Naive thymus-derived CD8-positive, alpha-beta T cell (primary cell): ENCODE measurements around the gene LYL1. TPM values are rescaled to one million over a fixed set of nuclear protein-coding genes. Genes with fewer than 3 reads are reported as not detected.
A peak's percentile ranks its signal among the peaks of the same experiment; 100 is the strongest.

Experiments
- ATAC-seq, 2 donors: fragments of 150-1000 bp; cut with Tn5 transposase in 1 of 2; sonication (Bioruptor Pico), chemical (Tn5 transposase) in 1 of 2; 1 replicate in 1 of 2; 2 replicates in 1 of 2; pipeline ENCODE4 v1.10.0; 2021; ENCODE audit warnings: mild to moderate bottlenecking in 2 of 2, moderate library complexity in 2 of 2
- POLR2A ChIA-PET: fragments of 350-600 bp; sonication (Branson Sonifier 250); formaldehyde crosslinking; loops from one replicate; lab custom pipeline; 2021; ENCODE audit warnings: antibody characterized with exemption; lab: Charles Lee
- DNase-seq, 10 donors: peaks; one replicate each; pipeline versions ENCODE4 v3.0.0 to v3.0.0-alpha.2; 2020 to 2022
- H3K27ac Mint-ChIP-seq, 10 donors: one replicate each; pipeline ENCODE4 v1.8.0; 2020 to 2022; ENCODE audit warnings: mild to moderate bottlenecking in 10 of 10, mixed read lengths in 10 of 10, moderate library complexity in 4 of 10, inconsistent platforms in 1 of 10
- H3K27me3 Mint-ChIP-seq, 5 donors: one replicate each; pipeline ENCODE4 v1.8.0; 2021 to 2022; ENCODE audit warnings: mixed read lengths in 5 of 5
- H3K36me3 Mint-ChIP-seq, 3 donors: one replicate each; pipeline ENCODE4 v1.8.0; 2020 to 2022; ENCODE audit warnings: mixed read lengths in 3 of 3, mild to moderate bottlenecking in 2 of 3, inconsistent platforms in 1 of 3
- H3K4me1 Mint-ChIP-seq, 4 donors: one replicate each; pipeline ENCODE4 v1.8.0; 2021 to 2022; ENCODE audit warnings: mixed read lengths in 4 of 4
- H3K4me3 Mint-ChIP-seq, 10 donors: one replicate each; pipeline ENCODE4 v1.8.0; 2020 to 2022; ENCODE audit warnings: mild to moderate bottlenecking in 10 of 10, mixed read lengths in 10 of 10, moderate library complexity in 6 of 10, inconsistent platforms in 1 of 10
- H3K9me3 Mint-ChIP-seq, 9 donors: one replicate each; pipeline ENCODE4 v1.8.0; 2020 to 2022; ENCODE audit warnings: mixed read lengths in 9 of 9, mild to moderate bottlenecking in 3 of 9, inconsistent platforms in 1 of 9, moderate library complexity in 1 of 9
- polyA plus RNA-seq, 3 donors: library from polyadenylated mRNA; unstranded; fragments of 300-500 nt; fragmentation: Illumina TruSeq; gene quantifications; one replicate each; pipeline ENCODE4 v1.2.3, GENCODE V29; 2021
- total RNA-seq, 8 experiments: library from RNA in 2 of 8; stranded (reverse) in 2 of 8; gene quantifications; one replicate each; pipeline ENCODE4 v1.2.3 and lab custom pipeline; 2021 to 2026

The LYL1 gene
- total and polyA plus RNA-seq, 5 experiments from 2014 or later: 0.37 to 7.9 (median 2.6) TPM

DNA sequence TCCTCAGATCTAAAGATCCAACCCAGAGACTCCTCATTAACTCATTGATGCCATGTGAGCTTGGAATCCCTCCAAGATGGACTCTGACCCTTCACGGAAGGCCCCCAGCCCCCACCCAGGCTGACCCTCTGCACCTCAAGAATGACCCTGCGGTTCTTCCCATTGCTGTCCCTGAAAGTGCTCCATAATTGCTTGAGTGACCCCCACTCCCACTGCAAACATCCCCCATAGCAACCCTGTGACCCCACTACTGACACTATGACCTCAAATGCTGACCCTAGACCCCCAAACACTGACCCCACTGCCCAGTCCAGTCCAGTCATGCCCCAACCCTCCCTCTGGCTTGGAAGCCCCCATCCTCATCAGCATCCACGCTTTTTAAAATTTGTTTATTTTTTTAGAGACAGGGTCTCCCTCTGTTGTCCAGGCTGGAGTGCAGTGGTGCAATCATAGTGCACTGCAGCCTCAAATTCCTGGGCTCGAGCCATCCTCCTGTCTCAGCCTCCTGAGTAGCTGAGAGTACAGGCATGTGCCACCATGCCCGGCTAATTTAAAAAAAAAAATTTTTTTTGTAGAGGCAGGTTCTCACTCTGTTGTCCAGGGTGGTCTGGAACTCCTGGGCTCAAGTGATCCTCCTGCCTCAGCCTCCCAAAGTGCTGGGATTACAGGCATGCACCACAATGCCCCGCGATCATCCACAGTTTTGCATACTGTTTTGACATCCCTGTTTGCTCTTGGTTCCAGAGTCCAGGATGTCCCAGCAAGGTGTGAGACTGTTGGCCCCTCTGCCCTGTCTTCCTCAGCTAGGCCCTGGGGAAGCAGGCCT is 855 bp downstream of the LYL1 start:
- Mint-ChIP-seq H3K36me3 (peaks cover 0 to 2% (median 0%) of the 10 kb centered on the region in 3 donors), H3K27ac (peak overlapping the region in 9 of 10 donors; percentile 11 to 89 (median 71)), H3K27me3 (peaks cover 0 to 13% (median 4%) of the 10 kb centered on the region in 5 donors), H3K4me3 (peak overlapping the region; percentile 63 to 91 (median 70)), H3K9me3 (no peaks in the 10 kb centered on the region), H3K4me1 (peaks cover 21 to 68% (median 58%) of the 10 kb centered on the region in 4 donors)
- no peak for ATAC-seq
- DNase-seq: no peak
- POLR2A ChIA-PET: interaction anchor here (0.6 to 5.8 kb wide), 4 partner anchors 16 to 202 kb away, joined by 3 to 67 read pairs (median 25); partner anchors contain the start of genes NACC1 and TRMT1

DNA sequence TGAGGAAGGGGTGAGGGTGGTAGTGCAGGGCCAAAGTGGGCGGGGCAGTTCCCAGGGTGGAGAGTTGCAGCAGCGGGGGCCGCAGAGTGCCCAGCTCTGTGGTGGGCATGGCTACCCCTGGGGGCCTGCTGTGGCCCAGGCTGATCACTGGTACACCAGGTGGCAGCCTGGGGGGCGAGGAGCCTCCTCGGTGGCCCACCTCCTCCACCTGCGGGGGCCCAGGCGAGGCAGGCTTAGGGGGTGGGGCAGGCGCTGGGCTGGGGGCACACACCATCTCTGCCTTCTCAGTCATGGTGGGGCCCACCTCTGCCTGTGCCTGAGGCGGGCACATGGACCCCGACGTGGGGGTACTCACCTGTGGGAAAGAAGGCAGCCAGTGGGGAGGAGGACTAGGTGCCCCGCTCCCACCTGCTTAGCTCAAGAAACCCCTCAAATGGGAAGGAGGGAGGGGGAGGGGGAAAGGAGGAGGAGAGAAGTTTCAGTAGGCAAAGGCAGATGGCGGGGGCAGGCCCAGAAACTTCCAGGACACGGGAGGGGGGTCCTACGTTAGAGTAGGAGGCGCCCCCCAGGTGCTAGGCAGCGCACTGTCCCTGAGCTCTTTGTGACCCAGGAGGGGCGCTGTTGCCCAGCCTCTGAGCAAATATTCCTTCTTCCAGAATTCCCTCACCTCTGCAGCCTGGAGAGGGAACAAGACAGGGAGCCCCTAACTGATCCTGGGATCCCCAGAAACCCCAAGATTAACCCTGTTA is 1.6 kb downstream of the LYL1 start:
- POLR2A ChIA-PET: interaction anchor here (0.5 to 2.8 kb wide), 10 partner anchors 11 to 201 kb away, joined by 3 to 30 read pairs (median 4); partner anchors contain the start of gene NACC1
- H3K27ac Mint-ChIP-seq: peak overlapping the region in 8 of 10 donors; percentile 11 to 97 (median 84)
- ATAC-seq: no peak
- DNase-seq: no peak
- peaks cover 3 to 17% (median 6%) of the 10 kb centered on the region in 5 donors for H3K27me3 Mint-ChIP-seq
- H3K9me3 Mint-ChIP-seq: peaks cover 0 to 2% (median 0%) of the 10 kb centered on the region in 9 donors
- peaks cover 24 to 70% (median 61%) of the 10 kb centered on the region in 4 donors for H3K4me1 Mint-ChIP-seq
- H3K36me3 Mint-ChIP-seq: no peaks in the 10 kb centered on the region
- H3K4me3 Mint-ChIP-seq: peak overlapping the region; percentile 46 to 91 (median 74)

DNA sequence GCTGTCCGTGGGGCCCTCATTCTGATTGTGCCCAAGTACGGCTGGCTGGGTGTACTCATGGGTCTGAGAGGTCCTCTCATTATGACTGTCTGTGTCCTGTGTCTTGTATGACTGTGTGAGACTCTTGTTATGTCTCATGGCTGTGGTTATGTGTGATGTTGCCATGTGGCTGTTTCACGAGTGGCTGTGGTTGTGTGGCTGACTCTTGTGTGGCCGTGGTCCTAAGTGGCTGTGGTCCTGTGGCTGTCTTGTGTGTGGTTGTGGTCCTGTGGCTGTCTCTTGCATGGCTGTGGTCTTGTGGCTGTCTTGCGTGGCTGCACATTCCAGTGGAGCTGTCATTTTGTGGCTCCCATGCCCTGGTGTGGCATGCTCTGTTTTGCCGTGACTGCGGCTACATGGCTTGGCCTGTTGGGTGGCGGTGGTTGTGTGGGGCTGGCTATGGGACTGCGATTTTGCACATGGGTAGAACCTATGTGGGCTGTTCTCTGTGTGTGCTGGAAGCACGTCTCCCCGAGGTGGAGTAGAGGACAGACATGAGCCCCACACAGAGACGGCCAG is 2.5 kb downstream of the LYL1 start:
- ATAC-seq: peak; percentile 31
- H3K27me3 Mint-ChIP-seq: peaks cover 6 to 22% (median 6%) of the 10 kb centered on the region in 5 donors

GRCh38 chr19:13099073-13099999 is 3.3 kb downstream of the LYL1 start:
- POLR2A ChIA-PET: interaction anchor here (0.6 to 2.8 kb wide), 13 partner anchors 13 to 414 kb away, joined by 3 to 30 read pairs (median 4); partner anchors contain the start of genes CALR, IER2, NACC1 and STX10
- H3K4me3 Mint-ChIP-seq: peak overlapping the region; percentile 60 to 89 (median 79)
- H3K27me3 Mint-ChIP-seq: peaks cover 6 to 22% (median 6%) of the 10 kb centered on the region in 5 donors
- H3K9me3 Mint-ChIP-seq: peaks cover 0 to 2% (median 0%) of the 10 kb centered on the region in 9 donors
- ATAC-seq: peak; percentile 68 to 75
- DNase-seq: peak; percentile 65 to 89 (median 76)
- no peaks in the 10 kb centered on the region for H3K36me3 Mint-ChIP-seq
- H3K27ac Mint-ChIP-seq: peak overlapping the region; percentile 73 to 97 (median 94)
- peaks cover 30 to 63% (median 61%) of the 10 kb centered on the region in 4 donors for H3K4me1 Mint-ChIP-seq

More for the DNA sequence above, 2.5 kb downstream of the LYL1 start:
- H3K27ac Mint-ChIP-seq: peak overlapping the region; percentile 73 to 97 (median 94)
- H3K4me1 Mint-ChIP-seq: peaks cover 27 to 66% (median 62%) of the 10 kb centered on the region in 4 donors
- POLR2A ChIA-PET: interaction anchor here (0.5 to 2.8 kb wide), 14 partner anchors 12 to 415 kb away, joined by 3 to 30 read pairs (median 4); partner anchors contain the start of genes CALR, IER2, NACC1 and STX10
- peak overlapping the region; percentile 56 to 89 (median 74) for H3K4me3 Mint-ChIP-seq
- H3K36me3 Mint-ChIP-seq: no peaks in the 10 kb centered on the region
- peak in 7 of 10 donors; percentile 43 to 81 (median 54) for DNase-seq
- peaks cover 0 to 2% (median 0%) of the 10 kb centered on the region in 9 donors for H3K9me3 Mint-ChIP-seq

GRCh38 chr19:13098277-13099072 is 4.2 kb downstream of the LYL1 start:
- peak in 3 of 10 donors; percentile 30 to 42 (median 37) for DNase-seq
- Mint-ChIP-seq H3K27me3 (peaks cover 6 to 22% (median 6%) of the 10 kb centered on the region in 5 donors), H3K4me3 (peak overlapping the region; percentile 60 to 86 (median 78)), H3K36me3 (no peaks in the 10 kb centered on the region), H3K27ac (peak overlapping the region in 9 of 10 donors; percentile 47 to 97 (median 68)), H3K9me3 (peaks cover 0 to 2% (median 0%) of the 10 kb centered on the region in 9 donors), H3K4me1 (peaks cover 30 to 62% (median 58%) of the 10 kb centered on the region in 4 donors)
- ATAC-seq: peak in 1 of 2 donors; percentile 15
- POLR2A ChIA-PET: interaction anchor here (1.4 to 2.8 kb wide), 3 partner anchors 20 to 165 kb away, joined by 4 to 30 read pairs (median 20); partner anchors contain the start of gene NACC1

DNA sequence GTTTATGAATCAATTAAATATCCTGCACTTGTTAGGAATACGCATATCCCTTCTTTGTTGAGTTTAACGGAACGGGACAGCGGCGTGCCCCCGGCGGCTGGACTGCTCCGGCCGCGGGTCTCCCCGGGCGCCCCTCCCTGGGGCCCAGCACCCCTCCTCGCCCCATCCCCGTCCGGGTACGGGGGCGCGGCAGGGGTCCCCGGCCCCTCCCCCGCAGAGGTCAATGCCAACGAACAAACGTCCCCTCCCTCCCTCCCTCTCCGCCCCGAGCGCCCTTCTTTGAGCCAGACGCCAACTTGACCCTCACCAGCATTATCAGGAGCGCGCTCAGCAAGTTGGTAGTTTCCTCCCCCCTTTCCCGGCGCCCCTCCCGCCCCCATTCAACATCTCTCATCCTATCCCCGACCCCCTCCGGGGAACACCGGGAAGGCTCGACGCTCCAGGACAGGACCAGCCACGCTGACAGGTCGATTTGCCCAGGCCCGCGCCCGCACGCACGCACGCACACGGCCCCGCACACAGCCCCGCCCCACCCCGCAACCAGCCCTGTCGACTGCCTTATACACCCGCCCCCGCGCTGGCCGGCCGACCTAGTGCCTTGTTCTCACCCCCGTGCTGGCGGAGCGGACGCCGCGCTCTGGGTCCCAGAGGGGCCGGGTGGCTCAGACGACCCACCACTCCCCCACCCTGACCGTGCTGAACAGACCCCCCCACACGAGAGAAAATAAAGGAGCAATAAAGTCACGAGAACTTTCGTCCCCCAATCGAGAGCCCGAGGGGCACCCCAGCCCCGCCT is 5.0 kb downstream of the LYL1 start:
- ATAC-seq (no peak), DNase-seq (no peak)
- peak overlapping the region in 8 of 10 donors; percentile 36 to 82 (median 62) for H3K4me3 Mint-ChIP-seq
- H3K9me3 Mint-ChIP-seq: peaks cover 0 to 2% (median 0%) of the 10 kb centered on the region in 9 donors
- peaks cover 6 to 22% (median 6%) of the 10 kb centered on the region in 5 donors for H3K27me3 Mint-ChIP-seq
- H3K27ac Mint-ChIP-seq: peak overlapping the region in 4 of 10 donors; percentile 67 to 97 (median 76)
- POLR2A ChIA-PET: interaction anchor here (0.7 to 3.0 kb wide), 3 partner anchors 7 to 167 kb away, joined by 3 to 17 read pairs (median 4); no protein-coding TSS in a partner anchor
- H3K36me3 Mint-ChIP-seq: no peaks in the 10 kb centered on the region
- H3K4me1 Mint-ChIP-seq: peaks cover 27 to 56% (median 52%) of the 10 kb centered on the region in 4 donors

DNA sequence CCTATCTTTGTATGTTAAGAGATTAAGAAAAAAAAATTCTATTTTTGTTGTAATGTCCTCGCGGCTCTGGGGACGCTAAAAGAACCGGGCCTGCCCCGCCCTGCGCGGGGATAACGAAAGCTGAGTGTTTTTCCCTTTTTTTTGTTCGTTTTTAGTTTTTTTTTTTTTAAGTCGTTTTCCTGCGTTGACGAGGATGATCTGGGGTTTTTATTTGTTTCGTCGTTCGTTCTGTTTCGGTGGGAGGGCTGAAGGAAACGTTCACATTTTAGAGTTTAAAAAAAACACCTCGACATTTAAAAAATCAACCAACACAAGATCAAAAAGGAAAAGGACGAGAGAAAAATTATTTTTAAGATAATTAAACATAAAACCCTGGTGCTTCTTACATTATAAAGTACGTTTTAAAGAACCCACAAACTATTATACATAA is 5.6 kb downstream of the LYL1 start:
- POLR2A ChIA-PET: interaction anchor here (0.7 to 3.0 kb wide), 5 partner anchors 8 to 166 kb away, joined by 3 to 17 read pairs (median 4); partner anchors contain the start of gene NACC1
- ATAC-seq (no peak), DNase-seq (peak in 1 of 10 donors; percentile 32)
- Mint-ChIP-seq H3K9me3 (peaks cover 0 to 2% (median 0%) of the 10 kb centered on the region in 9 donors), H3K4me1 (peaks cover 27 to 52% (median 49%) of the 10 kb centered on the region in 4 donors), H3K36me3 (no peaks in the 10 kb centered on the region), H3K27ac (peak overlapping the region in 5 of 10 donors; percentile 31 to 82 (median 69)), H3K4me3 (peak overlapping the region; percentile 33 to 82 (median 64)), H3K27me3 (peaks cover 6 to 22% (median 6%) of the 10 kb centered on the region in 5 donors)

- no peak for ATAC-seq
- peaks cover 0 to 2% (median 0%) of the 10 kb centered on the region in 9 donors for H3K9me3 Mint-ChIP-seq
- POLR2A ChIA-PET: interaction anchor here (0.7 to 3.0 kb wide), 8 partner anchors 9 to 135 kb away, joined by 3 to 17 read pairs (median 3); partner anchors contain the start of gene NACC1
- H3K27ac Mint-ChIP-seq: peak overlapping the region in 4 of 10 donors; percentile 24 to 67 (median 40)
- H3K4me3 Mint-ChIP-seq: peak overlapping the region; percentile 8 to 86 (median 71)
- peaks cover 21 to 44% (median 42%) of the 10 kb centered on the region in 4 donors for H3K4me1 Mint-ChIP-seq
- DNase-seq: peak in 1 of 10 donors; percentile 29
- H3K27me3 Mint-ChIP-seq: peaks cover 6 to 22% (median 6%) of the 10 kb centered on the region in 5 donors
- H3K36me3 Mint-ChIP-seq: no peaks in the 10 kb centered on the region
Measured at GRCh38 chr19:13095934-13096927, 6.4 kb downstream of the LYL1 start.
